B cell (primary cell): ENCODE results near the gene CEP128. TPM values are rescaled to one million over a fixed set of nuclear protein-coding genes. Genes with fewer than 3 reads are reported as not detected.

Source experiments
- ATAC-seq: fragments of 200-7000 bp; cut with Tn5 transposase; one replicate; pipeline ENCODE4 v1.10.0; 2021; ENCODE audit warnings: low read depth, mild to moderate bottlenecking, moderate number of reproducible peaks, moderate library complexity
- CTCF ChIA-PET: fragments of 350-600 bp; sonication (Branson Sonifier 250); formaldehyde crosslinking; loops from one replicate; lab custom pipeline; 2021; ENCODE audit warnings: antibody characterized with exemption, inconsistent platforms; lab: Charles Lee
- POLR2A ChIA-PET: fragments of 350-600 bp; sonication (Branson Sonifier 250); formaldehyde crosslinking; loops from one replicate; lab custom pipeline; 2021; ENCODE audit warnings: antibody characterized with exemption; lab: Charles Lee
- DNase-seq: peaks from one replicate; pipeline ENCODE4 v3.0.0; 2013
- H2AFZ ChIP-seq: 2 replicates; pipeline ENCODE4 v1.6.1; 2012; ENCODE audit warnings: mild to moderate bottlenecking, low read depth, low read length; ENCODE audit not compliant: insufficient read depth, poor library complexity, severe bottlenecking
- H3K27ac ChIP-seq, 2 donors: 1 replicate in 1 of 2; 2 replicates in 1 of 2; pipeline ENCODE4 v1.5.1; 2012 to 2013; ENCODE audit warnings: low read length in 2 of 2, mild to moderate bottlenecking in 2 of 2, moderate library complexity in 1 of 2
- H3K27me3 ChIP-seq, 4 experiments: fragments of 200-600 bp in 1 of 4; sonication (generic) in 1 of 4; replicated peaks in 1 of 4; 1 replicate in 2 of 4; 2 replicates in 2 of 4; pipeline versions ENCODE4 v1.6.1 to v1.7.0; 2013 to 2016; ENCODE audit warnings: low read length in 3 of 4, mild to moderate bottlenecking in 2 of 4, mixed read lengths in 1 of 4, moderate library complexity in 1 of 4; ENCODE audit not compliant: insufficient read depth in 4 of 4, control insufficient read depth in 3 of 4; ENCODE audit errors: control extremely low read depth in 1 of 4
- H3K36me3 ChIP-seq, 2 experiments: replicated peaks in 1 of 2; 1 replicate in 1 of 2; 2 replicates in 1 of 2; pipeline versions ENCODE4 v1.6.1 to v1.7.1; 2013; ENCODE audit warnings: low read length in 1 of 2; ENCODE audit not compliant: insufficient read depth in 2 of 2, control insufficient read depth in 1 of 2; ENCODE audit errors: control extremely low read depth in 1 of 2, extremely low read depth in 1 of 2
- H3K4me1 ChIP-seq, 2 donors: fragments of 200-600 bp in 1 of 2; sonication (generic) in 1 of 2; 1 replicate in 1 of 2; 2 replicates in 1 of 2; pipeline versions ENCODE4 v1.5.1 to v1.6.1; 2013 to 2017; ENCODE audit warnings: low read length in 2 of 2; ENCODE audit not compliant: control insufficient read depth in 2 of 2, insufficient read depth in 2 of 2
- H3K4me2 ChIP-seq: replicated peaks from 2 replicates; pipeline ENCODE3; 2012; ENCODE audit warnings: mild to moderate bottlenecking, low read depth, low read length; ENCODE audit not compliant: poor library complexity, severe bottlenecking
- H3K4me3 ChIP-seq, 5 experiments: fragments of 200-600 bp in 1 of 5; sonication (generic) in 1 of 5; 1 replicate in 3 of 5; 2 replicates in 2 of 5; pipeline versions ENCODE4 v1.5.1 to v1.7.0; 2011 to 2016; ENCODE audit warnings: low read length in 4 of 5, mild to moderate bottlenecking in 4 of 5, low read depth in 2 of 5, control low read depth in 1 of 5, moderate library complexity in 1 of 5; ENCODE audit not compliant: insufficient read depth in 1 of 5; ENCODE audit errors: control extremely low read depth in 1 of 5, extremely low read depth in 1 of 5
- H3K79me2 ChIP-seq: fragments of 200-600 bp; sonication (generic); one replicate; pipeline ENCODE4 v1.6.0; 2016; ENCODE audit warnings: low read length; ENCODE audit not compliant: control insufficient read depth, insufficient read depth
- H3K9ac ChIP-seq: fragments of 200-600 bp; sonication (generic); 2 replicates; pipeline ENCODE4 v1.6.1; 2017; ENCODE audit warnings: mild to moderate bottlenecking, low read length, moderate library complexity
- H3K9me3 ChIP-seq, 3 donors: one replicate each; pipeline versions ENCODE4 v1.6.1 to v1.7.1; 2013; ENCODE audit warnings: low read length in 2 of 3; ENCODE audit not compliant: control insufficient read depth in 2 of 3, insufficient read depth in 1 of 3; ENCODE audit errors: control extremely low read depth in 1 of 3
- H4K20me1 ChIP-seq: 2 replicates; pipeline ENCODE4 v1.6.0; 2012; ENCODE audit warnings: mild to moderate bottlenecking, low read length; ENCODE audit not compliant: insufficient read depth, control insufficient read depth, poor library complexity, severe bottlenecking
- H3K27ac Mint-ChIP-seq: one replicate; pipeline ENCODE4 v1.8.0; 2021; ENCODE audit warnings: mixed read lengths
- H3K27me3 Mint-ChIP-seq: one replicate; pipeline ENCODE4 v1.8.0; 2021; ENCODE audit warnings: mixed read lengths
- H3K4me1 Mint-ChIP-seq: one replicate; pipeline ENCODE4 v1.8.0; 2021; ENCODE audit warnings: mixed read lengths
- H3K4me3 Mint-ChIP-seq: one replicate; pipeline ENCODE4 v1.8.0; 2021; ENCODE audit warnings: mixed read lengths
- H3K9me3 Mint-ChIP-seq: one replicate; pipeline ENCODE4 v1.8.0; 2022; ENCODE audit warnings: mixed read lengths; ENCODE audit not compliant: insufficient read depth
- EZH2 ChIP-seq: IDR thresholded peaks from 2 replicates; pipeline ENCODE4 v1.6.1; 2012; ENCODE audit warnings: borderline replicate concordance, low read depth, mild to moderate bottlenecking, moderate library complexity, low read length; ENCODE audit not compliant: insufficient read depth, poor library complexity, severe bottlenecking
- WGBS: methylation state at CpG from one replicate; pipeline ENCODE4 v1.1.5; 2013; ENCODE audit warnings: missing lambda C conversion rate; ENCODE audit not compliant: insufficient coverage; 5-methylcytosine and 5-hydroxymethylcytosine counted together
- intact Hi-C: fragments of 100-400 bp; cut with micrococcal nuclease; formaldehyde crosslinking; loops from one replicate; pipeline ENCODE4 v1.10.0; 2022
- polyA plus RNA-seq: library from polyadenylated mRNA; depleted of rRNA; stranded (reverse); fragments of >200 nt; gene quantifications from 2 replicates; pipeline ENCODE4 v1.2.3, GENCODE V29; 2012
- total RNA-seq, 2 donors: library from RNA; stranded (reverse); fragments of 120-200 nt in 1 of 2; gene quantifications; 1 replicate in 1 of 2; 2 replicates in 1 of 2; pipeline versions ENCODE4 v1.2.3 to v1.2.4, GENCODE V29; 2013 to 2022
- TF ChIP-seq, protein P1 (sequence below): fragments of 200-600 bp; IDR thresholded peaks from one replicate; pipeline ENCODE4 v1.8.0; 2022; ENCODE audit warnings: antibody characterized with exemption, mild to moderate bottlenecking

Gene CEP128
- total and polyA plus RNA-seq, 2 donors (not counting 1 experiment from before 2014, with no cell fraction given) = 1.1 to 31.6 TPM

DNA sequence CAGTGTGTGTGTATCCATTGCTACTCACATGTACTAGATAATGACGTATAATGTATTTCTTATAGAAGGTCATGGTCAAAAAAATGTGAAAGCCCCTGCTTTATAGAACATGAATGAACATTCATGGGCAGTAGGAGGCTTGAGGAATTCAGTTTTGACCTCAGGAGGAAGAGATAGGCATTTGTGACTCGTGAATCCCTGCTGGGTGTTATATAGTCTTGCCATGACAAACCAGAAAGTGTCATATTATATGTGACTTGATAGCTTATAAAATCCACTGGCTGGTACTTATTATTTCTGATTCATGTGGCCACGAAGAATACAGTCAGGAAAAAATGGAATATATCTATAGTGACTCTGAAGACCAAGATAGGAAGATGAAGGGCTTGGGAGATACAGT is 287.6 kb downstream of the CEP128 start:
- DNase-seq = no peak
- Mint-ChIP-seq H3K27ac (no peak overlapping the region), H3K4me3 (no peak overlapping the region), H3K9me3 (peaks cover 2% of the 10 kb centered on the region), H3K4me1 (no peaks in the 10 kb centered on the region), H3K27me3 (no peaks in the 10 kb centered on the region)
- Histone ChIP-seq H3K36me3 (no peaks in the 10 kb centered on the region), H3K9ac (no peak overlapping the region), H2AFZ (no peak overlapping the region), H3K4me2 (no peak overlapping the region), H3K27me3 (no peaks in the 10 kb centered on the region), H3K4me1 (no peaks in the 10 kb centered on the region), H3K79me2 (no peaks in the 10 kb centered on the region), H4K20me1 (no peaks in the 10 kb centered on the region), H3K4me3 (no peak overlapping the region), H3K27ac (no peak overlapping the region), H3K9me3 (no peaks in the 10 kb centered on the region)
- intact Hi-C loops = no loop called here
- ATAC-seq = no peak
- WGBS = 86% methylated on average over 1 of the region's 3 CpGs
- TF ChIP-seq, protein P1, sequence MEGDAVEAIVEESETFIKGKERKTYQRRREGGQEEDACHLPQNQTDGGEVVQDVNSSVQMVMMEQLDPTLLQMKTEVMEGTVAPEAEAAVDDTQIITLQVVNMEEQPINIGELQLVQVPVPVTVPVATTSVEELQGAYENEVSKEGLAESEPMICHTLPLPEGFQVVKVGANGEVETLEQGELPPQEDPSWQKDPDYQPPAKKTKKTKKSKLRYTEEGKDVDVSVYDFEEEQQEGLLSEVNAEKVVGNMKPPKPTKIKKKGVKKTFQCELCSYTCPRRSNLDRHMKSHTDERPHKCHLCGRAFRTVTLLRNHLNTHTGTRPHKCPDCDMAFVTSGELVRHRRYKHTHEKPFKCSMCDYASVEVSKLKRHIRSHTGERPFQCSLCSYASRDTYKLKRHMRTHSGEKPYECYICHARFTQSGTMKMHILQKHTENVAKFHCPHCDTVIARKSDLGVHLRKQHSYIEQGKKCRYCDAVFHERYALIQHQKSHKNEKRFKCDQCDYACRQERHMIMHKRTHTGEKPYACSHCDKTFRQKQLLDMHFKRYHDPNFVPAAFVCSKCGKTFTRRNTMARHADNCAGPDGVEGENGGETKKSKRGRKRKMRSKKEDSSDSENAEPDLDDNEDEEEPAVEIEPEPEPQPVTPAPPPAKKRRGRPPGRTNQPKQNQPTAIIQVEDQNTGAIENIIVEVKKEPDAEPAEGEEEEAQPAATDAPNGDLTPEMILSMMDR = no peak
- TF ChIP-seq EZH2 = no peak
- POLR2A ChIA-PET = no interaction called here
- CTCF ChIA-PET = no interaction called here

DNA sequence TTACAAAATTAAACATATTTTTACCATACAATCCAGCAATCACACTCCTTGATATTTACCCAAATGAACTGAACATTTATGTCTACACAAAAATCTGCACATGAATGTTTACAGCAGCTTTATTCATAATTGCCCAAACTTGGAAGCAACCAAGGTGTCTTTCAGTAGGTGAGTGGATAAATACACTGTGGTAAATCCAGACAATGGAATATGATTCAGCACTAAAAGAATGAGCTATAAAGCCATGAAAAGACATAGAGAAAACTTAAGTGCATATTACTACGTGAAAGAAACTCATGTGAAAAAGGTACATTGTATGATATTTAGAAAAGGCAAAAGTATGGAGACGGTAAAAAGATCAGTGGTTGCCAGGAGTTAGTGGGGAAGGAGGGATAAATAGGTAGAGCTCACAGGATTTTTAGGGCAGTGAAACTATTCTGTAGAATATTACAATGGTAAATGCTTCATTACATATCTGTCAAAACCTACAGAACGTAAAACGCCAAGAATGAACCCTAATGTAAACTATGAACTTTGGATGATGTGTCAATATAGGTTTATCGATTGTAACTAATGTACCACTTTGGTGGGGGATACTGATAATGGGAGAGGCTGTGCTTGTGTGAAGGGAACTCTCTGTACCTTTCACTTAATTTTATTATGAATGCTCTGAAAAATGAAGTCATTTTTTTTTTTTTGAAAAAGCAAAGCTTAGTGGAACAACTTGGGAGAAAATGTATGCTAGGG is 295.7 kb downstream of the CEP128 start:
- CTCF ChIA-PET = no interaction called here

More for the DNA sequence above, 295.7 kb downstream of the CEP128 start:
- Mint-ChIP-seq H3K4me3 (no peak overlapping the region), H3K27ac (no peak overlapping the region), H3K27me3 (no peaks in the 10 kb centered on the region), H3K4me1 (no peaks in the 10 kb centered on the region), H3K9me3 (no peaks in the 10 kb centered on the region)
- Histone ChIP-seq H3K79me2 (no peaks in the 10 kb centered on the region), H3K27ac (no peak overlapping the region), H3K4me1 (no peaks in the 10 kb centered on the region), H3K4me2 (no peak overlapping the region), H3K27me3 (no peaks in the 10 kb centered on the region), H2AFZ (no peak overlapping the region), H4K20me1 (no peaks in the 10 kb centered on the region), H3K9ac (no peak overlapping the region), H3K4me3 (no peak overlapping the region), H3K9me3 (no peaks in the 10 kb centered on the region), H3K36me3 (no peaks in the 10 kb centered on the region)
- POLR2A ChIA-PET = no interaction called here
- DNase-seq (no peak), ATAC-seq (no peak)
- intact Hi-C loops = no loop called here
- no peak for TF ChIP-seq EZH2
- TF ChIP-seq, protein P1 = no peak
- WGBS = 100% methylated on average over 1 of the region's 5 CpGs
